Measurements from ENCODE around the gene TUT1.
A peak's percentile ranks its signal among the peaks of the same experiment; 100 is the strongest.

Gene TUT1, protein sequence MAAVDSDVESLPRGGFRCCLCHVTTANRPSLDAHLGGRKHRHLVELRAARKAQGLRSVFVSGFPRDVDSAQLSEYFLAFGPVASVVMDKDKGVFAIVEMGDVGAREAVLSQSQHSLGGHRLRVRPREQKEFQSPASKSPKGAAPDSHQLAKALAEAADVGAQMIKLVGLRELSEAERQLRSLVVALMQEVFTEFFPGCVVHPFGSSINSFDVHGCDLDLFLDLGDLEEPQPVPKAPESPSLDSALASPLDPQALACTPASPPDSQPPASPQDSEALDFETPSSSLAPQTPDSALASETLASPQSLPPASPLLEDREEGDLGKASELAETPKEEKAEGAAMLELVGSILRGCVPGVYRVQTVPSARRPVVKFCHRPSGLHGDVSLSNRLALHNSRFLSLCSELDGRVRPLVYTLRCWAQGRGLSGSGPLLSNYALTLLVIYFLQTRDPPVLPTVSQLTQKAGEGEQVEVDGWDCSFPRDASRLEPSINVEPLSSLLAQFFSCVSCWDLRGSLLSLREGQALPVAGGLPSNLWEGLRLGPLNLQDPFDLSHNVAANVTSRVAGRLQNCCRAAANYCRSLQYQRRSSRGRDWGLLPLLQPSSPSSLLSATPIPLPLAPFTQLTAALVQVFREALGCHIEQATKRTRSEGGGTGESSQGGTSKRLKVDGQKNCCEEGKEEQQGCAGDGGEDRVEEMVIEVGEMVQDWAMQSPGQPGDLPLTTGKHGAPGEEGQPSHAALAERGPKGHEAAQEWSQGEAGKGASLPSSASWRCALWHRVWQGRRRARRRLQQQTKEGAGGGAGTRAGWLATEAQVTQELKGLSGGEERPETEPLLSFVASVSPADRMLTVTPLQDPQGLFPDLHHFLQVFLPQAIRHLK

DNA sequence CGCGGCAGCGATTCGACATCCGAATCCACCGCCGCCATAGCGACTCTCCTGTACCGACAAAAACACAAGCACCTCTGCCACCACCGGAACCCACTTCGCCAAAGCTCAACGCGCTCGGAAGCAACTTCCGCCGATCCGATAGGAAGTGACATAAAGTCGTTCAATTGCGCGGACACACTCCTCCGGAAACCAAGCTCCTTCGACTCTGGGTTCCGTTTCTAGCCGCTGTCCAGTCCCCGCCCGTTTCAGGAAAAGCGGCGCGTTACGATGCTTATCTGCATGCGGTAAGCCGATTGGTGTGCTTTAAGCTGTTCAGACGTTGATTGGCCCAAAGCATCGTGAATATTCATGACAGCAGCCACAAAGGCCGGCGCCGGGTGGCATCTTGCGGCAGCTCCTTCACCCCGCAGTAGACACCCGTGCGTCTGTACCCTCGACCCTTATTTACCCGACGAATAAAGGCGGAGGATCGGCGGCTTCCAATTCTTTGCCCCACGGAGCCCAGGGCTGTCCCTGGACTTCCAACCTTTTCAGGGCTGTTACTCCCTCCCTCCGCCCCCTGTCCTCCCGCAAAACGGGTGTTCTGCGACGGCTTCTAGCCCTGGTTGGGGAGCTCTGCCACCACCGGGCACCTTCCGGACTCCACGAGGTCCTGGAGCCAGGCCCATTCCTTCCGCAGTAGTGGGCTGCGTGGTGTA lies at the start of gene TUT1:
TSS of gene TUT1 (minus strand) at position 76 of the 698 bp plus-strand sequence. CDS start at position 38, 38 bp downstream.
- TF ChIP-seq GATA2 (IDR thresholded peaks at IDR 0.05; ENCODE audit: low read depth, low read length) (peak; percentile 96), GATA3 (IDR thresholded peaks at IDR 0.05; ENCODE audit: low read depth, low read length) (no peak)

DNA sequence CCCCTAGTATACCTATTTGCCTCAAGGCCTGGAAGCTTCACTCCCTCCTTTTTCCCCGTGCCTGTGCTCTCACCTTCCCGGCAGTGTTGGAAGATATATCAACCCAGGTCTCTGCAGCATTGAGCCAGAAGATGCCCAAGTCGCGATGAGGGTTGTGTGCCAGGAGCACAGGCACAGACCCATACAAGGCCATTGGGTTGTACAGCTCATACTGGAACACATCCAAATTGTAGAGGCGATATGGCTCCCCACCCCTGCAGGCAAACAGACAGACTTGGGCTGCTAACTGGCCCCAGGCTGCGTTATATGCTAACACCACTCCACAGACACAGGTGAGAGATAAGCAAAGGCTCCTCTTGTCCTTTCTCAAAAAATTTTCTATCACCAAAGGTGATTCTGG lies 41.2 kb upstream of the TUT1 start:
- no peak for TF ChIP-seq GATA3 (IDR thresholded peaks at IDR 0.05; ENCODE audit: low read depth, low read length)
- TF ChIP-seq GATA2 (IDR thresholded peaks at IDR 0.05; ENCODE audit: low read depth, low read length) = no peak

DNA sequence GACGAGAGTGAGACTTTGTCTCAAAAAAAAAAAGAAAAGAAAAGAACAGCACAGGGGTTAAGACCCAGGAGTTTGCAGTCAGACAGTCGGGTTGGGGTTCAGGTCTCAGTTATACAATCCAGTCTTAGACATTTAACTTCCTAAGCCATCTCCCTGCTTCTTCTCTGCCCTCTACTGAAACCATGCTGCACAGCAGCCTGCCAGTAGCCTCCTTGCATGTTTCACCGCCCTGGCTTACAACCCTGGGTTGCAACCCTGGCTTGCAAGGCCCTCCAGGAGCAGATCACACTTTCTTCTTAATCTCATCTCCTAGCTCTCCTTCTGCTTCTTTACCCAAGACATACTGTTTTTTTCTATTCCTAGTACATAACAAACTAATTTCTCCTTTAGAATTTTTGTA lies 36.4 kb upstream of the TUT1 start:
- TF ChIP-seq GATA2 (IDR thresholded peaks at IDR 0.05; ENCODE audit: low read depth, low read length) = no peak
- no peak for TF ChIP-seq GATA3 (IDR thresholded peaks at IDR 0.05; ENCODE audit: low read depth, low read length)

DNA sequence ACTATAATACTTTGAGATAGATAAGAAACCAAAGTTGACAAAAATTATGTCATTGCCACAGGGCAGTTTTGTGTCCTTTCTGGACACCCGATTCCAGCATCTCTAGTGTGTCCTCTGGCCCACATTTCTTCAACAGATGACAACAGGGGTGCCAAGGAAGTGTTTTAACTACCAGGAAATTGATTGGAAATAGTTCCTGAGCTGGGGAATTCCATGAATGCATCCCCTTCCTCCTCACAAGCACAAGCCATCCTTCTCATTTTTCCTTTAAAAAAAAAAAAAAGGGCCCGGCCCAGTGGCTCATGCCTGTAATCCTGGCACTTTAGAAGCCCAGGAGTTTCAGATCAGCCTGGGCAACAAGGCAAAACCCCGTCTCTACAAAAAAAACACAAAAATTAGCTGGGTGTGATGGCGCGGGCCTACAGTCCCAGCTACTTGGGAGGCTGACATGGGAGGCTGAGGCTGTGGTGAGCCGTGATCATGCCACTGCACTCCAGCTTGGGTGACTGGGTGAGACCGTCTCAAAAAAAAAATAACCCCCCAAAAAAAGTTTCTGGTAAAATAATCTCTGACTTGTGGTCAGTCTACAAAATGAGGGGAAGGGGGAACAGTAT lies 31.3 kb upstream of the TUT1 start:
- TF ChIP-seq GATA2 (IDR thresholded peaks at IDR 0.05; ENCODE audit: low read depth, low read length) (no peak; the same call in 1 of the 2 replicates), GATA3 (IDR thresholded peaks at IDR 0.05; ENCODE audit: low read depth, low read length) (no peak)

DNA sequence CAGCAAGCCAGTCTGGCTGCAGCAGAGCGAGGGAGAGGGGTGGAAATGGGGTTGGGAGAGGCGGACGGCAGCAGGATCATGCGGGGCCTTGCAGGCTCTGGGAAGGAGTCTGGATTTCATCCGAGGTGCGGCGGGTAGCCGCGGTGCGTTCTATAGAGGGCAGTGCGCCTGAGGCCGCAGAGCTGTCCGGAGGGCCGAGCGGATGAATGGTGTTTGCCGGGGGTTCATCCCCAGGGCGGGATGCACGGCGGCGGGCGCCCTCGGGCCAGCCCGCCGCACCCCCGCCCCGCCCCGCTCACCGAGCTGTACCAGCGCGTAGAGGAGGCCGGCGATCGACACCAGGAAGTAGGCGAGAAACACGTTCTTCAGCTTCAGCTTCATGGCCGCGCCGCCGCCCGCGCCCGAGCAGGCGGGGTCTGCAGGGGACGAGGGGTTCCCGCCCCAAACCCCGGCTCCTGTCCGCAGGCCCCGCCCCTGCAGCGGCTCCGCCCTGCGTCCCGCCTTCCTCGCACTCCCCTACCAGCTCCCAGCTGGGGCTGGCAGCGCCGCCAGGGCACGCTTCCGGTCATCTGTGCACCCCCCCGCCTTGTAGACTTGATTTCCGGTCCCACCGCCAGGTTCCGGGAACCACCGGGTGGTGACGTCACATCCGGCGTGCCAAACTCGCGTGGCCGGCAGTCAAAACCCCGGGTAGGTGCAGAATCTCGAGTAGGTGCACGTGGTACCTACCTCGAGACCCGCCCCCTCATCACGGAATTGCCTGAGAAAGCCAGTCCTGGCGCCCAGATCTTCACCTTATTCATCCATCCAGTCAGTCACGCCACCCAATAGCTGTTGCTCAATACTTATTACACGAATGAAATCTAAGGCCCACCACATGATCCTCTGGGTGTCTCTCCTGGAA lies 30.5 kb upstream of the TUT1 start, which contains the start of gene B3GAT3:
TSS of gene B3GAT3 (minus strand) at position 420 of the 904 bp plus-strand sequence. CDS start at position 381, 39 bp downstream.
- no peak for TF ChIP-seq GATA3 (IDR thresholded peaks at IDR 0.05; ENCODE audit: low read depth, low read length)
- no peak; the same call in 1 of the 2 replicates for TF ChIP-seq GATA2 (IDR thresholded peaks at IDR 0.05; ENCODE audit: low read depth, low read length)

DNA sequence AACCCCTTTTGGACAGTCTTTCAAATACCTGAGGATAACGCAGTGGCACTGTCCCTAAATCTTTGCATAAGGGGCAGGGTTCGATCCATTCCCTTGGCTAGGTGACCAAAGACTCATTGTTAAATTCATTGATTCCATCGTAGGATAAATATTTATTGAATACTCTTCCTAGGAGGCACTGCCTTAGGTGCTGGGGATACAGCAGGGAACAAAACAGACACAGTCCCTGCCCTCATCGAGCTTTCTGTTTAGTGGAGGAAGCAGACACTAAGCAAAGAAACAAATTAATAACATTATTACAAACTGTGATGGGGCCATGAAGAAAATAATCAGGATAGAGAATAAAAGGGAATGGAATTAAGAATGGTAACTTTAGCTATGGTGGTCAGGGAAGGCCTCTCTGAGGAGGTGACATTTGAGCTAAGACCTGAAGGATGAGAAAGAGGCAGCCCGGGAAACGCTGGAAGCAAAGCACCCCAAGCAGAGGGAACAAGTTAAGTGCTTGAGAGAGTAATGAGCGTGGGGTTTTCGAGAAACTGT lies 29.8 kb upstream of the TUT1 start:
- TF ChIP-seq GATA3 (IDR thresholded peaks at IDR 0.05; ENCODE audit: low read depth, low read length) (no peak), GATA2 (IDR thresholded peaks at IDR 0.05; ENCODE audit: low read depth, low read length) (no peak)

DNA sequence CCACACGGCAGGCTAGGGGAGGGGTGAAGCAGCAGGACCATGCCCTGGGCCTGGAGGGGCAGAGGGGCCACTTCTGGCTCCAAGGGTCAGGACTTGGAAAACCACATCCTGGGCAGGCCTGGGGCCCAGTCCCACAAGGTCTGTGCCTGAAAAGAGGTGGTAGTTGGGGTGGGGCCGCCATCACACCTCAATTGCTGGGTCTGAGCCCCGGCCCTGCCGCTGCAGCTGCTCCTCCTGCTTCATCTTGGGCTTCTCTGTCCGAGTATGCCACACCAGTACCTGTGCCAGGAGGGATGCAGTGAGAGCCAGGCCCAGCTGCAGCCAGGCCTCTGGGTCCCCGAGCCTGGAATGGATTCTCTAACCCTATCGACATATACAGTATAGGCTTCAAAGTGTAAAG lies 24.2 kb upstream of the TUT1 start:
- TF ChIP-seq GATA3 (IDR thresholded peaks at IDR 0.05; ENCODE audit: low read depth, low read length) (no peak), GATA2 (IDR thresholded peaks at IDR 0.05; ENCODE audit: low read depth, low read length) (no peak)

DNA sequence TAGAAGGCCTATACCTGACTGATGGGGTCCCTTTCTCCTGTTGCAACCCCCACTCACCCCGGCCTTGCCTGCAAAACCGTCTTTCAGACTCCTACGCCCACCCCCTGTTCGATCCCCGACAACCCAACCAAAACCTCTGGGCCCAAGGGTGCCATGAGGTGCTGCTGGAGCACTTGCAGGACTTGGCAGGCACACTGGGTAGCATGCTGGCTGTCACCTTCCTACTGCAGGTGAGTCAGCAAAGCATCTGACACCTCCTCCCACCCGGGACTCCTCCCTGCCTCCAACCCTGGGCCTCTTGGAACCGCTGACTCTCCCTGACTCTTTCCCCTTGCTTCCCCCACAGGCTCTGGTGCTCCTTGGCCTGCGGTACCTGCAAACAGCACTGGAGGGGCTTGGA lies 23.0 kb upstream of the TUT1 start:
- TF ChIP-seq GATA3 (IDR thresholded peaks at IDR 0.05; ENCODE audit: low read depth, low read length) (no peak), GATA2 (IDR thresholded peaks at IDR 0.05; ENCODE audit: low read depth, low read length) (no peak)

DNA sequence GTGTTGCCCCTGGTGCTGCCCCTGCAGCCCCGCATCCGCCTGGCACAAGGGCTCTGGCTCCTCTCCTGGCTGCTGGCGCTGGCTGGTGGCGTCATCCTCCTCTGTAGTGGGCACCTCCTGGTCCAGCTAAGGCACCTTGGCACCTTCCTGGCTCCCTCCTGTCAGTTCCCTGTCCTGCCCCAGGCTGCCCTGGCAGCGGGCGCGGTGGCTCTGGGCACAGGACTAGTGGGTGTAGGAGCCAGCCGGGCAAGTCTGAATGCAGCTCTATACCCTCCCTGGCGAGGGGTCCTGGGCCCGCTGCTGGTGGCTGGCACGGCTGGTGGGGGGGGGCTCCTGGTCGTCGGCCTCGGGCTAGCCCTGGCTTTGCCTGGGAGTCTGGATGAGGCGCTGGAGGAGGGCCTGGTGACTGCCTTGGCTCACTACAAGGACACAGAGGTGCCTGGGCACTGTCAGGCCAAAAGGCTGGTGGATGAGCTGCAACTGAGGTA lies 22.0 kb upstream of the TUT1 start:
- no peak for TF ChIP-seq GATA2 (IDR thresholded peaks at IDR 0.05; ENCODE audit: low read depth, low read length)
- TF ChIP-seq GATA3 (IDR thresholded peaks at IDR 0.05; ENCODE audit: low read depth, low read length) = no peak

DNA sequence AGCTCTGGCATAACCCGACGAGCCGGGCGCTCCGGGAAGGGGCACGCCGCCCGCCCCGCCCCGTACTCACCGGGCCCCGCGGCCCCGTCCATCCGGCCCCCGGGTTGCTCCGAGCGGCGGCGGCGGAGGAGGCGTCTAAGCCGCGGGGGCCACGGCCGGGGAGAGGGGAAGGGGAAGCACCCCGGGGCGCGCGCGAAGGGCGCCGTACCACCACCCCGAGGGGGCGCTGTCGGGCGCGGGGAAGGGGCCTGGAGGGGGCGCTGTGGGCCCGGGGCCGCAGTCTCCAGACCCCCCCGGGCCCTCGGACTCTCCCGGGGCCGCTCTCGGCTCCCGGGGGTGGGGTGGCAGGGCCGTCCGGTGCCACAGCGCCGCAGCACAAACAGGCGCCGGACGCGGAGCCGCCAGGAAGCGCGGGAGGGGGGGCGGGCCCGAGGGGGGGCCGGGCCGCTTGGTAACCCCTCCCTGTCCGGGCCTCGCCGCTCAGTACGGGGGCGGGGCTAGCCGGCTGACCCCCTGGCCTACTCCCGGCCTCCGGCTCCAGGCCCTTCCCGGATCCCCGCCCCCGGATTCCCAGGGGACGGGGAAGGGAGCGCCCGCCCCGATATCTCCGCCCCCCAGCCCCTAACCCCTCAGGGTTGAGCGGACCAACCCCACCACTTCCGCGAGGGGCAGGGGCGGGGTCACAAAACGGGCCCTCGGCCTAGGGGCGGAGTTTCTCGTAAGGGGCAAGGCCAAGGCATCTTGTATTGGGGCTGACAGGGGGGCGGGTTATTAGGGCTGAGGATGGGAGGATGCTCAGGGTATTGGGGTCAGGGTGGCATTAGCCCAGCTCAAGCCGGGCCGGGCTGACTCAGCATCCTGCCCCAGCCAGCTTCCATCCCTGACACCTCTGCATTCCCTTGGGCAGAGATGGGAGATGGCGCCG lies 21.3 kb upstream of the TUT1 start, which contains the start of the genes EML3 and ROM1:
TSS of gene EML3 (minus strand) at position 410 of the 925 bp plus-strand sequence. CDS start at position 92, 318 bp downstream.
TSS of gene ROM1 (plus strand) at position 892 of the 925 bp plus-strand sequence. CDS start at position 917, 25 bp downstream.
- no peak for TF ChIP-seq GATA2 (IDR thresholded peaks at IDR 0.05; ENCODE audit: low read depth, low read length)
- no peak for TF ChIP-seq GATA3 (IDR thresholded peaks at IDR 0.05; ENCODE audit: low read depth, low read length)

Measured in SH-SY5Y (cell line).